Measurements from ENCODE around the gene ORC2. TPM values are rescaled to one million over a fixed set of nuclear protein-coding genes. Genes with fewer than 3 reads are reported as not detected.

Gene ORC2
- total RNA-seq, 1 donor from 2014 or later: 38.3 TPM

DNA sequence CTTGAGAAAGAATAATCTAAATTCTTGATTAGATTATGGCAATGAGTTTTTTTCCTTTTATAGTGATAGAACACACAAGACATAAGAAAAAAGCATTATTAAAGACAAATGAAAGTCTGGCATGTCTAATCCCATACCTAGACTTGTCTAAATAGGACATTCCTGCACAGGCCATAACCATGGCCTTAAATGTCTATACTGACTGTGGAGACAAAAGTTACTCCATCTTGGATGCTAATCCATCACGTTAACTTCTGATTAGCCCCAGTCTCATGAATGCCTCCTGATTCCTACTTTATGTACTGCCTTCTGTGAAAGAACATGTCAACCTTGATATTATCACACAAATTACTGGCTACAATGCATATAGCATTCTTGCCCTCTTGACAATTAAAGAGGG, 23.6 kb downstream of the ORC2 start:
- TF ChIP-seq CTCF (conservative IDR thresholded peaks at IDR 0.05): no peak
- Mint-ChIP-seq H3K4me1 (ENCODE audit: unreplicated experiment) (no peaks in the 10 kb centered on the region), H3K4me3 (no peak overlapping the region), H3K27me3 (no peaks in the 10 kb centered on the region), H3K27ac (no peak overlapping the region), H3K9me3 (no peaks in the 10 kb centered on the region), H3K36me3 (peaks cover 17% of the 10 kb centered on the region)
- DNase-seq (ENCODE audit: extremely low spot score, unreplicated experiment): no peak

- Mint-ChIP-seq H3K4me1 (ENCODE audit: unreplicated experiment) (no peaks in the 10 kb centered on the region), H3K27me3 (no peaks in the 10 kb centered on the region), H3K27ac (no peak overlapping the region), H3K9me3 (no peaks in the 10 kb centered on the region), H3K36me3 (peaks cover 19% of the 10 kb centered on the region), H3K4me3 (no peak overlapping the region)
- TF ChIP-seq CTCF (conservative IDR thresholded peaks at IDR 0.05): no peak
- DNase-seq (ENCODE audit: extremely low spot score, unreplicated experiment): no peak
These were observed 32.4 kb downstream of the ORC2 start for GRCh38 chr2:200930947-200931626.

GRCh38 chr2:200929334-200930249, 33.9 kb downstream of the ORC2 start:
- Mint-ChIP-seq H3K4me1 (ENCODE audit: unreplicated experiment) (no peaks in the 10 kb centered on the region), H3K9me3 (no peaks in the 10 kb centered on the region), H3K4me3 (no peak overlapping the region), H3K27me3 (no peaks in the 10 kb centered on the region), H3K27ac (no peak overlapping the region), H3K36me3 (peaks cover 19% of the 10 kb centered on the region)
- no peak for DNase-seq (ENCODE audit: extremely low spot score, unreplicated experiment)
- TF ChIP-seq CTCF (conservative IDR thresholded peaks at IDR 0.05): no peak

DNA sequence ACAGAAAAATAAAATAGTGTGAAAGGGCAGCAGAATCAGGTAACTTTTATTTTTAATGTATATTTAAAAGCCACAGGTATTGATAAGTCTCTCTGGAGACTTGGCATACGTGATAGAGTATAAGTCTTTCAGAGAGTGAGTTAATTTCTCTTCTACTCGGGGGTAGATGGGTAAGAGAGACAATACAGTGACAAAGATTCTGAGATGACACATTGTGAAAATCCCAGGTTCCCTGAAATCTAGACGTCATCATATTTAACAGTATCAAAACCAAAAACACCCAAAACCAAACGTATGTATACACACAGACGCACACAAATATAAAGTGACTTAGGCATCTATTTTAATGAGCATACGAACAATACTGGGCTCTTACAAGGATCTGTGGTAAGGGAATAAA, 41.0 kb downstream of the ORC2 start:
- no peak for DNase-seq (ENCODE audit: extremely low spot score, unreplicated experiment)
- Mint-ChIP-seq H3K9me3 (no peaks in the 10 kb centered on the region), H3K4me3 (no peak overlapping the region), H3K36me3 (peaks cover 9% of the 10 kb centered on the region), H3K27ac (no peak overlapping the region), H3K4me1 (ENCODE audit: unreplicated experiment) (no peaks in the 10 kb centered on the region), H3K27me3 (no peaks in the 10 kb centered on the region)
- no peak for TF ChIP-seq CTCF (conservative IDR thresholded peaks at IDR 0.05)

GRCh38 chr2:200913654-200914053, 49.8 kb downstream of the ORC2 start:
- Mint-ChIP-seq H3K36me3 (peaks cover 23% of the 10 kb centered on the region), H3K4me3 (no peak overlapping the region), H3K27ac (no peak overlapping the region), H3K4me1 (ENCODE audit: unreplicated experiment) (no peaks in the 10 kb centered on the region), H3K27me3 (no peaks in the 10 kb centered on the region), H3K9me3 (no peaks in the 10 kb centered on the region)
- TF ChIP-seq CTCF (conservative IDR thresholded peaks at IDR 0.05): no peak
- no peak for DNase-seq (ENCODE audit: extremely low spot score, unreplicated experiment)
